Keratinocyte (primary cell): ENCODE data around the gene DTNB.

Experiments used
- EZH2 ChIP-seq: IDR thresholded peaks from one replicate; pipeline ENCODE4 v1.6.1; 2012; ENCODE audit warnings: inconsistent platforms, mild to moderate bottlenecking, low read length, moderate library complexity
- TF ChIP-seq, protein P1 (sequence below), 3 experiments: IDR thresholded peaks in 1 of 3; conservative IDR thresholded peaks in 1 of 3; optimal IDR thresholded peaks in 1 of 3; 2 replicates in 2 of 3; 3 replicates in 1 of 3; pipeline versions ENCODE3 to v1.5.1; 2011; ENCODE audit warnings: low read length in 3 of 3, mild to moderate bottlenecking in 3 of 3, moderate library complexity in 2 of 3, control low read depth in 1 of 3, inconsistent platforms in 1 of 3; ENCODE audit not compliant: insufficient read depth in 2 of 3; ENCODE audit errors: extremely low read depth in 1 of 3

DNA sequence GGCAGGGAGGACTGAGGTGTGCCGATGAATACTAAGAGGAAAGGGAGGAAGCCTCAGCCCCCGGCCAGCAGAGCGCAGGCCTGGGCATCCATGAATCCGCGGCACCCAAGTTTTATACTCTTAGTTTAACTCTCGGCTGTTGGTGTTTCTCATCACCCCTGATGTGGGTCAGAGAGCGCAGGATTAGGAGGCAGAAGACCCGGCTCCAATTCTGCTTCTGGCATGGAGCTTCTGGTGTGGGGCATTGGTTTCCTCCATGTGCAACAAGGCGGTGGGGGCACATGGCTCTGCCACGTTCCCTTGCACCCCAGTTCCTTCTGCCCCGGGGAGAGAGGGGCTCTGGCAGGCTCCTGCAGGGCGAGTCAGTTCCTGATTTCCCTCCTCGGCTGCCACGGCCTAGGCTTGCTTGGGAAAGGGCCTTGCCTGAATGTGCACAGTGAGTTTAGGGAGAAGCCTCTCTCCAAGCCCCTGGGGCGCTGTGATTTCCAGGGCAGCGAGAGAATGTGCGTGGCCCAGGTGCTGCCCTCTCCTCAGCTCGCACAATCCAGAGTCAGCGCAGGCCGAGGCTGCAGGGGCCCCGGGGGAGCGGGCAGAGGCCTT is 295.5 kb downstream of the DTNB start:
- TF ChIP-seq, protein P1, sequence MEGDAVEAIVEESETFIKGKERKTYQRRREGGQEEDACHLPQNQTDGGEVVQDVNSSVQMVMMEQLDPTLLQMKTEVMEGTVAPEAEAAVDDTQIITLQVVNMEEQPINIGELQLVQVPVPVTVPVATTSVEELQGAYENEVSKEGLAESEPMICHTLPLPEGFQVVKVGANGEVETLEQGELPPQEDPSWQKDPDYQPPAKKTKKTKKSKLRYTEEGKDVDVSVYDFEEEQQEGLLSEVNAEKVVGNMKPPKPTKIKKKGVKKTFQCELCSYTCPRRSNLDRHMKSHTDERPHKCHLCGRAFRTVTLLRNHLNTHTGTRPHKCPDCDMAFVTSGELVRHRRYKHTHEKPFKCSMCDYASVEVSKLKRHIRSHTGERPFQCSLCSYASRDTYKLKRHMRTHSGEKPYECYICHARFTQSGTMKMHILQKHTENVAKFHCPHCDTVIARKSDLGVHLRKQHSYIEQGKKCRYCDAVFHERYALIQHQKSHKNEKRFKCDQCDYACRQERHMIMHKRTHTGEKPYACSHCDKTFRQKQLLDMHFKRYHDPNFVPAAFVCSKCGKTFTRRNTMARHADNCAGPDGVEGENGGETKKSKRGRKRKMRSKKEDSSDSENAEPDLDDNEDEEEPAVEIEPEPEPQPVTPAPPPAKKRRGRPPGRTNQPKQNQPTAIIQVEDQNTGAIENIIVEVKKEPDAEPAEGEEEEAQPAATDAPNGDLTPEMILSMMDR (optimal IDR thresholded peaks at IDR 0.05 in 1 of 3, IDR thresholded peaks at IDR 0.05 in 1 of 3, conservative IDR thresholded peaks at IDR 0.05 in 1 of 3; ENCODE audit: extremely low read depth in 1 of 3, insufficient read depth in 2 of 3, low read length in 3 of 3), result no peak
- TF ChIP-seq EZH2, result no peak
